ENCODE results near the gene CTDNEP1.

CTDNEP1 gene

GRCh38 chr17:7196651-7197401 lies 54.7 kb downstream of the CTDNEP1 start:
- H3K4me1 ChIP-seq (ENCODE audit: control insufficient read depth, insufficient read depth, low read length): no peaks in the 10 kb centered on the region
- H3K4me3 ChIP-seq (ENCODE audit: low read length in 2 of 2): no peak overlapping the region
- H3K9me3 ChIP-seq (ENCODE audit: control insufficient read depth in 2 of 2, low read length in 2 of 2): no peaks in the 10 kb centered on the region
- no peak overlapping the region for H3K27ac ChIP-seq (ENCODE audit: low read length)
- peaks cover 35 to 38% of the 10 kb centered on the region in 2 donors for H3K36me3 ChIP-seq (ENCODE audit: control insufficient read depth in 2 of 2, insufficient read depth in 2 of 2, low read length in 2 of 2)
- H3K9ac ChIP-seq (ENCODE audit: low read length in 2 of 2): no peak overlapping the region
- H3K27me3 ChIP-seq (ENCODE audit: control insufficient read depth in 1 of 2, insufficient read depth in 2 of 2, low read length in 2 of 2): no peaks in the 10 kb centered on the region

- Histone ChIP-seq H3K4me1 (ENCODE audit: control insufficient read depth, insufficient read depth, low read length) (no peaks in the 10 kb centered on the region), H3K4me3 (ENCODE audit: low read length in 2 of 2) (no peak overlapping the region), H3K27me3 (ENCODE audit: control insufficient read depth in 1 of 2, insufficient read depth in 2 of 2, low read length in 2 of 2) (no peaks in the 10 kb centered on the region), H3K9ac (ENCODE audit: low read length in 2 of 2) (no peak overlapping the region), H3K9me3 (ENCODE audit: control insufficient read depth in 2 of 2, low read length in 2 of 2) (no peaks in the 10 kb centered on the region), H3K36me3 (ENCODE audit: control insufficient read depth in 2 of 2, insufficient read depth in 2 of 2, low read length in 2 of 2) (peaks cover 35 to 38% of the 10 kb centered on the region in 2 donors), H3K27ac (ENCODE audit: low read length) (no peak overlapping the region)
Measured at GRCh38 chr17:7195971-7196370, 55.6 kb downstream of the CTDNEP1 start.

All from stomach smooth muscle (tissue), 2 donors.